Measurements from ENCODE around the gene BCL2L11.

- TF ChIP-seq PAX5 (IDR thresholded peaks at IDR 0.05; ENCODE audit: insufficient read depth, low read length, severe bottlenecking) (no peak), POLR2A (IDR thresholded peaks at IDR 0.05; ENCODE audit: low read depth, low read length) (no peak)
Observed at GRCh38 chr2:111154758-111155157, 34.0 kb downstream of the BCL2L11 start.

Data from GM12891 (cell line).